DOHH2 (cell line): ENCODE data around the gene PPP2R2D.

Experiments
- EZH2phosphoT487 ChIP-seq: fragments of 200-600 bp; sonication (generic); IDR thresholded peaks from 2 replicates; pipeline ENCODE4 v1.6.1; 2017; ENCODE audit warnings: borderline replicate concordance, mild to moderate bottlenecking, antibody characterized with exemption, low read length, moderate library complexity, mixed read lengths
- TF ChIP-seq, protein P1 (sequence below): fragments of 200-600 bp; sonication (generic); IDR thresholded peaks from one replicate; pipeline ENCODE4 v1.5.1; 2014; ENCODE audit warnings: antibody characterized with exemption, mild to moderate bottlenecking, low read depth, low read length; ENCODE audit not compliant: poor library complexity, severe bottlenecking

DNA sequence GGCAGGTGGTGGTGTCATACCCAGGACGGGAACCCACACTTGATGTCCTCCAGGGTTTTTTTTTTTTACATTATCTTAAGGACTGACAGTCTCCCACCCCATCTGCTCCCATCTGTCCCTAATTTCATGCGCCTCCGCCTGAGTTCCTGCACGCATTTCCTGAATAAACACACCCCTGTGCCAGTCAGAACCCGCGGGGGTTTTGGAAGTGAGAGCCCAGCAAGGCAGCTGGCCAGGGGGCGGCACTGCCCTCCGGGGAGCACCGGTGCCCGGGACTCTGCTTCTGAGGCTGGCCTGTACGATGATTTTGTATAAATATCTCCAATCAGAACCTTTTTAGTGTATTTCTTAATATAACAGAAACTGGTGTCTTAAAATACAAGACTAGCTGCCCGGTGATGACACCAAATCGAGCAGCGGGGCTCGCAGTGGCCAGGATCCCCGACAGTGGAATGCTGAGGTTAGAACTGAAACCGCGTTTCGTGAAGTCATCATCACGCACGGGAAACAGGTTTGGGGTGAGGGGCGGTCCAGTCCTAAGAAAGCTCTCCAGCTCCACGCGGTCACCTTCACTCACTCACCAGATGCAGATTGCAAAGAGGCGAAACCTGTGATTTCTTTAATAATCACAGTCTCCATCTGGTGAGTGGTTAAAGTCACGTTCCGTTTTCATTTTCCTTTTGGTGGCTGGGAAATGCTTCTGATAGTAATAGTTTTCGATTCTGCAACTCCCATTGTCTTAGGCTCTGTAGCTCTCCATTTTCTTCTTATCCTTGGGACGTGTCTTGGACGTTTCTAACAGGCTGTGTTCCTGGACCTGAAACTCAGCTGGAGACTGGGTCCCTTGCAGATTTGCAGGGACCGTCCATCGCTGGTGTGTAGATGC, 61.2 kb downstream of the PPP2R2D start:
- no peak for TF ChIP-seq EZH2phosphoT487
- TF ChIP-seq, protein P1, sequence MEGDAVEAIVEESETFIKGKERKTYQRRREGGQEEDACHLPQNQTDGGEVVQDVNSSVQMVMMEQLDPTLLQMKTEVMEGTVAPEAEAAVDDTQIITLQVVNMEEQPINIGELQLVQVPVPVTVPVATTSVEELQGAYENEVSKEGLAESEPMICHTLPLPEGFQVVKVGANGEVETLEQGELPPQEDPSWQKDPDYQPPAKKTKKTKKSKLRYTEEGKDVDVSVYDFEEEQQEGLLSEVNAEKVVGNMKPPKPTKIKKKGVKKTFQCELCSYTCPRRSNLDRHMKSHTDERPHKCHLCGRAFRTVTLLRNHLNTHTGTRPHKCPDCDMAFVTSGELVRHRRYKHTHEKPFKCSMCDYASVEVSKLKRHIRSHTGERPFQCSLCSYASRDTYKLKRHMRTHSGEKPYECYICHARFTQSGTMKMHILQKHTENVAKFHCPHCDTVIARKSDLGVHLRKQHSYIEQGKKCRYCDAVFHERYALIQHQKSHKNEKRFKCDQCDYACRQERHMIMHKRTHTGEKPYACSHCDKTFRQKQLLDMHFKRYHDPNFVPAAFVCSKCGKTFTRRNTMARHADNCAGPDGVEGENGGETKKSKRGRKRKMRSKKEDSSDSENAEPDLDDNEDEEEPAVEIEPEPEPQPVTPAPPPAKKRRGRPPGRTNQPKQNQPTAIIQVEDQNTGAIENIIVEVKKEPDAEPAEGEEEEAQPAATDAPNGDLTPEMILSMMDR, result no peak
